Measurements from ENCODE around the gene SLC7A10.
"Not testable (repeated sequence)": the region's sequence is repeated elsewhere in the genome, so short reads cannot be mapped to it uniquely, and the experiment has no call there.

SLC7A10 gene

DNA sequence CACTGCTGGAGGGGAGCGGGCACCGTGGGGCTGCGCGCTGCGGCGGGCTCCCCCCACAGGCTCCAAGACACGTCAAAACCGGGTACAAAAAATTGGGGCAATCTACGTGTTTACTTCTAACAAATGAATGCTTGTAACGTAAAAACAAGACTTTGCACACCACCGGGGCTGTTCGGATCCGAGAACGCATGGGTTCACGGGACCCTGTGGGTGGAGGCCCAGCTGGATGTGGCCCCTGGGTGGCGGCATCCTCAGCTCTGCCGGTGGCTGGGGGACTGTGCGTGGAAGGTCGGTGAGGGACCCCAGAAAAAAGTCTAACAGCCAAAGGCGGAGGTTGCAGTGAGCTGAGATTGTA lies 10.3 kb upstream of the SLC7A10 start:
- TF ChIP-seq ZNF274 (IDR thresholded peaks at IDR 0.05; ENCODE audit: low read depth, low read length), result no peak
- H3K4me3 ChIP-seq (ENCODE audit: low read length), result no peak overlapping the region

- H3K4me3 ChIP-seq (ENCODE audit: low read length), result no peak overlapping the region
- no peak for TF ChIP-seq ZNF274 (IDR thresholded peaks at IDR 0.05; ENCODE audit: low read depth, low read length)
Measured at GRCh38 chr19:33235269-33235995, 9.8 kb upstream of the SLC7A10 start.

DNA sequence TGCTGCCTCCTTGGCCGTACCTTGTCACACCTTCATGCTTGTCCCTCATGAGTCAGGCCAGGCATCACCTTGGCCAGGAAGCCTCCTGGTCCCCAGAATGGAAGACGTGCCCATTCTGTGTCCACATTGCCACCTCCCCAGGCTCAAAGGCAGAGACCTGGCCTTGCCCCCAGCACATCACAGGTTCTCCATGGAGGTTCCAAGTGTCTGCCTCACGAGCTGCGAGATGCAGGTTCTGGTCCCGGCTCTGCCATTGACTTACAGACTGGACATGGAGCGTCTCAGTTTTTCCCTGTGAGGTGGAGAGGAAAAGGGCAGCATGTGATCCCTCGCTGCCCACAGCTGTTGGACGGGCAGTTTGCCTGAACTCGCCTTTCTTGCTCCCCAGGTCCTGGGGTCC lies 9.1 kb upstream of the SLC7A10 start:
- no peak overlapping the region for H3K4me3 ChIP-seq (ENCODE audit: low read length)

DNA sequence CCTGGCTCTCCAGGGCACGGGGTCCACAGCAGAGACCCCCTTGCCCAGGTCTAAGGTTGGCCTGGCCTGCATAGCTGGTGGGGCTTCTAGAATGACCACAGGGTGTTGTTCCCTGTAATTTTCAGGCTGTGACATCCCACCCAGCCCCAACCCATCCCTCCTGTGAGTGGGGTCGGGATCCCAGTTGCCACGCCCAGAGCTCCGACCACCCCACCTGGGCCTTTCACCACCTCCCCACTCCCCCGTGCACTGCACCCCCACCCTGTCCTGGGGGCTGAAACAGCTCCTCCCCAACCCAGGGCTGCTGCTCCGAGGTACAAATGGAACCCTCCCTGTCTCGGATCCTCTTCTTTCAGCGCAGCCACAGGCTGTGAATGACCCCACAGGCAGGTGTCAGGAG lies 8.4 kb upstream of the SLC7A10 start:
- H3K4me3 ChIP-seq (ENCODE audit: low read length), result no peak overlapping the region
- no peak for TF ChIP-seq ZNF274 (IDR thresholded peaks at IDR 0.05; ENCODE audit: low read depth, low read length)

More for the DNA sequence above, 9.1 kb upstream of the SLC7A10 start:
- no peak for TF ChIP-seq ZNF274 (IDR thresholded peaks at IDR 0.05; ENCODE audit: low read depth, low read length)

DNA sequence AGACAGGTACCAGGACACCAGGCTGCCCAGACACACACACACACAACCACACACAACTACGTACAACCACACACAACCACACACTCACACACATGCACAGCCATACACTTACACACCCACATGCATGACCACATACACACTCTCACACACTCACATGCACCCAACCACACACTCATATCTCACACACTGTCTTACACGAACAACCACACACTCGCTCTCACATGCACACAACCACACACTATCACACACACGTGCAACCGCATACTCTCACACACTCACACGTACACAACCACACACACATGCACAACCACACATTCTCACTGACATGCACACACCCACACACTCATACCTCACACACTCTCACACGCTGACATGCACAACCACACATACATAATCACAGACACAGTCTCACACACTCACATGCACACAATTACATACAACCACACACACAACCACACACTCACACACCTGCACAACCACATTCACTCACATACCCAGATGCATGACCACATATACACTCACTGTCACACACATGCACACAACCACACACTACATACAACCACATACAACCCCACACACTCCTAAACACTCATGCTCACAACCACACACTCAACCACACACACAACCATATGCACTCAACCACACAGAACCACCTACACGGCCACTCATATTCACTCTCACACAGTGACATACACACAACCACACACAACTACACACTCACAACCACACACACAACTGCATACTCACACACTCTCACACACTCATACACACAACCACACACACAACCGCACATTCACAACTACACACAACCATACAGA lies 7.6 kb upstream of the SLC7A10 start:
- no peak overlapping the region for H3K4me3 ChIP-seq (ENCODE audit: low read length)
- TF ChIP-seq ZNF274 (IDR thresholded peaks at IDR 0.05; ENCODE audit: low read depth, low read length), result no peak

GRCh38 chr19:33232656-33233055 lies 7.0 kb upstream of the SLC7A10 start:
- no peak overlapping the region for H3K4me3 ChIP-seq (ENCODE audit: low read length)
- no peak for TF ChIP-seq ZNF274 (IDR thresholded peaks at IDR 0.05; ENCODE audit: low read depth, low read length)

DNA sequence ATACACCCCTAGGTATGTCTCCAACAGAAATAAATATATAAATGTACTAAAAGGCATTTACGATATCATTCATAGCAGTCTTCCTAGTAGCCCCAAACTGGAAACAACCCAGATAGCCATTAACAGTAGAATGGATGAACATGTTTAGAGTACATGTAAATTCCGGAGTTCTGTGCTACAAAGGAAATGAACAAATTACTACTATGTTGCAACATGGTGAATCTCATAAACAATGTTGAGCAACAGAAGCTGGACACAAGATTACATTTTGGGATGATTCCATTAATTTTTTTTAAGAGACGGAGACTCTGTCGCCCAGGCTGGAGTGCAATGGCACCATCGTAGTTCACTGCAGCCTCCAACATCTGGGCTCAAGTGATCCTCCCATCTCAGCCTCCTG lies 5.9 kb upstream of the SLC7A10 start:
- no peak overlapping the region for H3K4me3 ChIP-seq (ENCODE audit: low read length)
- TF ChIP-seq ZNF274 (IDR thresholded peaks at IDR 0.05; ENCODE audit: low read depth, low read length), result no peak

GRCh38 chr19:33229962-33230361 lies 4.3 kb upstream of the SLC7A10 start:
- TF ChIP-seq ZNF274 (IDR thresholded peaks at IDR 0.05; ENCODE audit: low read depth, low read length), result no peak
- no peak overlapping the region for H3K4me3 ChIP-seq (ENCODE audit: low read length)

DNA sequence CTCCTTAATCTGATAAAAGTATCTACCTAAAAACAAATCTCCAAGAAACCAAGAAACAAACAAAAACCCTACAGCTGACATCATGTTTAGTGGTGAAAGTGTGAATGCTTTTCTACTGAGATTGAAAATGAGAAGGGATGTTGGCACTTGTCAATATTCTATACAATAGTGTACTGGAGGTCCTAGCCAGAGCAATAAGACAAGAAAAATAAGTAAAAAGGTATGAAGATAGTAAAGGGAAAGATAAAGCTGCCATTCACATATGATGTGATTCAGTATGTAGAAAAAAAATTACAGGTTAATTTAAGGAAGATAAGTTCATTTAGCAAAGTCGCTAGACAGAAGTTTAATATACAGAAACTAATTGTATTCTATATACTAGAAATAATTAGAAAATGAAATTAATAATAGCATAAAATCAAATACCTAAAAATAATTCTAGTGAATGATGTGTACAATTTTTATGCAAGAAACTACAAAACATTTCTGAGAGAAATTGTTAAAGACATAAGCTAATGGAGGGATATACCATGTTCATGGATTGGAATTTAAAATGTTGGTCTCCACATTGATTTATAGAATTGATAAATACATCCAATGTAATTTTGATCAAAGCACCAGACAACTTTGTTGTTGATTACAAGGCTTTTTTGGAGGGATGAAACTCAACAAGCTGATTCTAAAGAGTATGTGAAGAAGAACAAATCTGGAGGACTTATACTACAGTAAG lies 2.4 kb upstream of the SLC7A10 start:
- no peak for TF ChIP-seq ZNF274 (IDR thresholded peaks at IDR 0.05; ENCODE audit: low read depth, low read length)
- H3K4me3 ChIP-seq (ENCODE audit: low read length), result no peak overlapping the region

- no peak overlapping the region for H3K4me3 ChIP-seq (ENCODE audit: low read length)
- TF ChIP-seq ZNF274 (IDR thresholded peaks at IDR 0.05; ENCODE audit: low read depth, low read length), result no peak
Measured at GRCh38 chr19:33227242-33227650, 1.6 kb upstream of the SLC7A10 start.

DNA sequence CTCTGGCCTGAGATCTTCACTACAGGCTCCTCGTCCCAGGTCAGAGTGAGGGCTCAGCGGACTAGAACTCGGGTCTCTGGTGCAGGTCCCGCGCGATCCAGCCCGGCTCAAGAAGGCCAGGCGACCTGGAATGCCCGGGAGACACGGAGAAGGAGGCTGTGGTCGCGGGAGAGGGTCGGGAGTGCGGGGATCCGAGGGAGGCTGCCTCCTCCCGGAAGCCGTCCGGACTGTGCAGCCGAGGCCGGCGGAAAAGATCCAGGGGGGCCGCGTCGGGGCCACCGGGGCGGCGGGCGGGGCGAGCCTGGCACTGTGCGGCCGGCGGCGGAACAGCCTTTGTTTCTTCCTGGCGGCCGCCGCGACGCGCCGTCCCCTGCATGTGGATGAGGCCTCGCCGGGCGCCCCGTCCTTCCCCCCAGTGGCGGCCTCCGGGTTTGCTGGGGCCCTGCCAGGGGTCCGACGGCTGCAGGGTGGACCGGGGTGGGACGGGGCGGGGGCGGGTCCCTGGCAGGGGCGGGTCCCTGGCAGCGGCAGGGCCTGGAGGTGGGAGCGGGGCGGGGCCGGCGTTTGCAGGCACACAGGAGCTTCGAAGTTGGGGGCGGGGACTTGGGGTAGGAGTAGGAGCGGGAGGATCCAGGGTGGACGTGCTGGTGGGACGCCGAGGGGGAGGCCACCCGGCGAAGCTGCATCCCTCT lies 1.0 kb upstream of the SLC7A10 start:
- no peak for TF ChIP-seq ZNF274 (IDR thresholded peaks at IDR 0.05; ENCODE audit: low read depth, low read length)
- H3K4me3 ChIP-seq (ENCODE audit: low read length), result no peak overlapping the region

DNA sequence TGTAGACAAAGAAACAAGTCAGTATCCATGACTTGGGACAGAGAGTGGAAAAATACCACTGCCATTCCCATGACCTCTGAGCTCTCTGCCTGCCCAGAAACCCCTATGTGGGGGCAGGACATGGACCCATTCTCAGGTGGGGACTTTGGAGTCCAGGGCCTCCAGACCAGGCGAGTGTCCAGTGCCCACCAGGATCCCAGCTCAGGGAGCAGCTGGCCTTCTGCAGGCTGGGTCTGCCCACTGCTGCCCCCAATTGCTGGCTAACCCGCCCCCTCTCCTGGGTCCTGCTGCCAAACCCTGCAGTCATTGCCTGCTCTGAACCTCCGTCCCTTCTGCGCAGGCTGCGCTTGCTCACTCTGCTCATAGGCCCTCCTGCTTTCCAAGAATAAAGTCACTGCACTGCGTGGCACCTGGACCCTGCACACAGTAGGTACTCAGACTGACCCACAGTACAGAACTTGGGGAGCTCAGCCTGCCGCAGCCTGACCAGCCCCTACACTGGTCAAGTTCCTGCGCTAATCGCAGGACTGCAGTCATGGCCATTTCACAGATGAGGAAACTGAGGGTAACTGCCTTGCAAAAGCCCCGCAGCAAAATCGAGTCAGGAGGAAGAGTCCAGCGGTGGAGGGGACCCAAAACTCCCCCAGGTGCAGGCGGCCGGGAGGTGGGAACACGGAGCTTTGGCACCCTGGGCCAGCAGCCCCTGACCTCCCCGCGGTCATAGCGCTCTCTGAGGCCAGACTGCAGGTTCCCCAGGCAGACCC lies 774 bp downstream of the SLC7A10 start:
- no peak overlapping the region for H3K4me3 ChIP-seq (ENCODE audit: low read length)
- no peak for TF ChIP-seq ZNF274 (IDR thresholded peaks at IDR 0.05; ENCODE audit: low read depth, low read length)

- H3K4me3 ChIP-seq (ENCODE audit: low read length), result not testable (repeated sequence)
Measured at GRCh38 chr19:33222255-33222654, 3.4 kb downstream of the SLC7A10 start.

- no peak overlapping the region for H3K4me3 ChIP-seq (ENCODE audit: low read length)
- TF ChIP-seq ZNF274 (IDR thresholded peaks at IDR 0.05; ENCODE audit: low read depth, low read length), result no peak
Measured at GRCh38 chr19:33221638-33222037, 4.0 kb downstream of the SLC7A10 start.
